ENCODE measurements around the gene MAP3K8.
A peak's percentile ranks its signal among the peaks of the same experiment; 100 is the strongest.
"Not testable (repeated sequence)": the region's sequence is repeated elsewhere in the genome, so short reads cannot be mapped to it uniquely, and the experiment has no call there.

Gene MAP3K8

GRCh38 chr10:30422981-30423654 is 10.9 kb upstream of the MAP3K8 start:
- no peak for DNase-seq (ENCODE audit: low spot score)

- DNase-seq (ENCODE audit: low spot score), result not testable (repeated sequence)
Measured at GRCh38 chr10:30423655-30424275, 10.2 kb upstream of the MAP3K8 start.

GRCh38 chr10:30425336-30426075 is 8.5 kb upstream of the MAP3K8 start:
- DNase-seq (ENCODE audit: low spot score), result no peak

- DNase-seq (ENCODE audit: low spot score), result no peak
Measured at GRCh38 chr10:30430544-30431298, 3.3 kb upstream of the MAP3K8 start.

GRCh38 chr10:30431435-30431911 is 2.5 kb upstream of the MAP3K8 start:
- DNase-seq (ENCODE audit: low spot score), result no peak

GRCh38 chr10:30432622-30433305 is 1.2 kb upstream of the MAP3K8 start:
- DNase-seq (ENCODE audit: low spot score), result no peak

- DNase-seq (ENCODE audit: low spot score), result peak; percentile 40
Measured at GRCh38 chr10:30433306-30433729, 666 bp upstream of the MAP3K8 start.

GRCh38 chr10:30434273-30435072 is 489 bp downstream of the MAP3K8 start:
- DNase-seq (ENCODE audit: low spot score), result no peak

GRCh38 chr10:30435073-30435422 is 1.1 kb downstream of the MAP3K8 start:
- DNase-seq (ENCODE audit: low spot score), result no peak

- not testable (repeated sequence) for DNase-seq (ENCODE audit: low spot score)
Measured at GRCh38 chr10:30435499-30436167, 1.6 kb downstream of the MAP3K8 start.

- DNase-seq (ENCODE audit: low spot score), result no peak
Measured at GRCh38 chr10:30436191-30436611, 2.2 kb downstream of the MAP3K8 start.

- DNase-seq (ENCODE audit: low spot score), result no peak
Measured at GRCh38 chr10:30436671-30437030, 2.7 kb downstream of the MAP3K8 start.

- DNase-seq (ENCODE audit: low spot score), result no peak
Measured at GRCh38 chr10:30437031-30437841, 3.3 kb downstream of the MAP3K8 start.

GRCh38 chr10:30438021-30438850 is 4.3 kb downstream of the MAP3K8 start:
- no peak for DNase-seq (ENCODE audit: low spot score)

GRCh38 chr10:30439931-30440330 is 5.9 kb downstream of the MAP3K8 start:
- DNase-seq (ENCODE audit: low spot score), result no peak

GRCh38 chr10:30442019-30442606 is 8.1 kb downstream of the MAP3K8 start:
- DNase-seq (ENCODE audit: low spot score), result no peak

- no peak for DNase-seq (ENCODE audit: low spot score)
Measured at GRCh38 chr10:30443049-30443448, 9.1 kb downstream of the MAP3K8 start.

GRCh38 chr10:30445711-30446110 is 11.7 kb downstream of the MAP3K8 start:
- DNase-seq (ENCODE audit: low spot score), result no peak

Measured in COLO829 (cell line).